GM23248 (cell line): ENCODE results near the gene POU3F1. TPM values are rescaled to one million over a fixed set of nuclear protein-coding genes. Genes with fewer than 3 reads are reported as not detected.
A peak's percentile ranks its signal among the peaks of the same experiment; 100 is the strongest.

Experiments used
- DNase-seq: peaks from one replicate; pipeline ENCODE4 v3.0.0-alpha.2; 2015
- H2AFZ ChIP-seq: fragments of 200-600 bp; sonication (generic); 2 replicates; pipeline ENCODE4 v1.6.1; 2016; ENCODE audit warnings: antibody characterized with exemption
- H3F3A ChIP-seq: fragments of 200-600 bp; sonication (generic); 2 replicates; pipeline ENCODE4 v1.6.1; 2016; ENCODE audit warnings: mild to moderate bottlenecking, antibody characterized with exemption, mixed run types; ENCODE audit not compliant: insufficient read depth
- H3K27ac ChIP-seq: fragments of 200-600 bp; sonication (generic); 2 replicates; pipeline ENCODE4 v1.5.1; 2016; ENCODE audit warnings: mild to moderate bottlenecking
- H3K27me3 ChIP-seq: fragments of 200-600 bp; sonication (generic); replicated peaks from 2 replicates; pipeline ENCODE4 v1.6.1; 2016; ENCODE audit warnings: mild to moderate bottlenecking; ENCODE audit not compliant: insufficient read depth
- H3K36me3 ChIP-seq: fragments of 200-600 bp; sonication (generic); 2 replicates; pipeline ENCODE4 v1.6.1; 2016; ENCODE audit warnings: low read depth, mild to moderate bottlenecking
- H3K4me1 ChIP-seq: fragments of 200-600 bp; sonication (generic); 2 replicates; pipeline ENCODE4 v1.6.1; 2016; ENCODE audit warnings: mild to moderate bottlenecking; ENCODE audit not compliant: insufficient read depth
- H3K4me2 ChIP-seq: fragments of 200-600 bp; sonication (generic); one replicate; pipeline ENCODE4 v1.6.1; 2016; ENCODE audit warnings: mild to moderate bottlenecking; ENCODE audit not compliant: unreplicated experiment
- H3K4me3 ChIP-seq: fragments of 200-600 bp; sonication (generic); 2 replicates; pipeline ENCODE4 v1.5.1; 2016; ENCODE audit warnings: mild to moderate bottlenecking
- H3K79me2 ChIP-seq: fragments of 200-600 bp; sonication (generic); 2 replicates; pipeline ENCODE4 v1.6.1; 2016; ENCODE audit warnings: mild to moderate bottlenecking; ENCODE audit not compliant: insufficient read depth
- H3K9ac ChIP-seq: fragments of 200-600 bp; sonication (generic); 2 replicates; pipeline ENCODE4 v1.6.1; 2016; ENCODE audit warnings: mild to moderate bottlenecking
- H3K9me2 ChIP-seq: fragments of 200-600 bp; sonication (generic); 2 replicates; pipeline ENCODE4 v1.6.1; 2016; ENCODE audit warnings: mixed run types, mild to moderate bottlenecking, moderate library complexity; ENCODE audit not compliant: insufficient read depth
- H3K9me3 ChIP-seq: fragments of 200-600 bp; sonication (generic); one replicate; pipeline ENCODE4 v1.6.1; 2017; ENCODE audit warnings: low read depth
- H4K20me1 ChIP-seq: fragments of 200-600 bp; sonication (generic); 2 replicates; pipeline ENCODE4 v1.6.0; 2016; ENCODE audit not compliant: insufficient read depth
- EZH2 ChIP-seq: fragments of 200-600 bp; sonication (generic); IDR thresholded peaks from 2 replicates; pipeline ENCODE4 v1.6.1; 2018; ENCODE audit warnings: antibody characterized with exemption, mild to moderate bottlenecking; ENCODE audit not compliant: insufficient read depth, poor library complexity, severe bottlenecking
- EZH2phosphoT487 ChIP-seq: fragments of 200-600 bp; sonication (generic); IDR thresholded peaks from 2 replicates; pipeline ENCODE4 v1.6.1; 2018; ENCODE audit warnings: antibody characterized with exemption, moderate library complexity, mild to moderate bottlenecking, low read depth; ENCODE audit not compliant: insufficient read depth
- WGBS, 2 experiments: methylation state at CpG; one replicate each; pipeline ENCODE4 v1.1.6; 2015 to 2017; ENCODE audit warnings: low lambda C conversion rate in 2 of 2, low coverage in 1 of 2; ENCODE audit errors: missing lambda C conversion rate in 2 of 2; 5-methylcytosine and 5-hydroxymethylcytosine counted together
- in situ Hi-C: fragments of 300-500 bp; cut with MboI; formaldehyde crosslinking; loops from 2 replicates; pipeline ENCODE4 v1.15.0; 2020
- polyA plus RNA-seq: library from polyadenylated mRNA; unstranded; fragments of >200 nt; fragmentation: Nextera tagmentation; extraction: Ambion mirVana; gene quantifications from 2 replicates; pipeline ENCODE4 v1.2.1, GENCODE V29; 2016
- total RNA-seq: library from RNA; depleted of rRNA; stranded (reverse); fragments of >200 nt; shearing (Covaris generic); gene quantifications from 2 replicates; pipeline ENCODE4 v1.2.3, GENCODE V29; 2014

Gene POU3F1
- total and polyA plus RNA-seq, 2 experiments from 2014 or later = not detected

- H4K20me1 ChIP-seq = no peaks in the 10 kb centered on the region
- WGBS, 2 experiments = 60 to 64% methylated on average over 6 of the region's 6 CpGs
- H3K4me3 ChIP-seq = no peak overlapping the region
- H3K4me2 ChIP-seq = no peak overlapping the region
- in situ Hi-C loops = no loop called here
- peak overlapping the region; percentile 21; the same call in 1 of the 2 replicates for H3K27ac ChIP-seq
- H3K9me3 ChIP-seq = no peaks in the 10 kb centered on the region
- no peaks in the 10 kb centered on the region for H3K27me3 ChIP-seq
- peaks cover 36% of the 10 kb centered on the region for H3K36me3 ChIP-seq
- TF ChIP-seq EZH2 = no peak
- TF ChIP-seq EZH2phosphoT487 = no peak
- peaks cover 17% of the 10 kb centered on the region for H3K4me1 ChIP-seq
- no peak for DNase-seq
- H3K79me2 ChIP-seq = peaks cover 78% of the 10 kb centered on the region
- no peak overlapping the region for H2AFZ ChIP-seq
- H3F3A ChIP-seq = peaks cover 8% of the 10 kb centered on the region
- no peaks in the 10 kb centered on the region for H3K9me2 ChIP-seq
- H3K9ac ChIP-seq = peak overlapping the region; percentile 17; the same call in 1 of the 2 replicates
Measured at GRCh38 chr1:38015978-38016725, 30.4 kb downstream of the POU3F1 start.

- DNase-seq = no peak
- Histone ChIP-seq H3K79me2 (peaks cover 67% of the 10 kb centered on the region), H3K27ac (peak overlapping the region; percentile 14; the same call in 1 of the 2 replicates), H3K36me3 (peaks cover 34% of the 10 kb centered on the region), H3K4me2 (peak overlapping the region; percentile 97), H3K4me1 (peaks cover 17% of the 10 kb centered on the region), H3K9me2 (no peaks in the 10 kb centered on the region), H3K4me3 (peak overlapping the region; percentile 91), H3K9me3 (no peaks in the 10 kb centered on the region), H4K20me1 (no peaks in the 10 kb centered on the region), H3F3A (peaks cover 12% of the 10 kb centered on the region), H3K27me3 (no peaks in the 10 kb centered on the region), H3K9ac (peak overlapping the region; percentile 94), H2AFZ (no peak overlapping the region)
- 60 to 65% methylated on average over 11 of the region's 11 CpGs for WGBS, 2 experiments
- in situ Hi-C loops = no loop called here
- TF ChIP-seq EZH2 (no peak), EZH2phosphoT487 (no peak)
Measured at GRCh38 chr1:38014724-38015424, 31.7 kb downstream of the POU3F1 start.

GRCh38 chr1:38014171-38014570 is 32.4 kb downstream of the POU3F1 start:
- TF ChIP-seq EZH2phosphoT487 (no peak), EZH2 (no peak)
- H3K4me1 ChIP-seq = peaks cover 17% of the 10 kb centered on the region
- peak overlapping the region; percentile 91 for H3K4me3 ChIP-seq
- H3K27me3 ChIP-seq = no peaks in the 10 kb centered on the region
- H3K9ac ChIP-seq = peak overlapping the region; percentile 94
- in situ Hi-C loops = no loop called here
- 39 to 45% methylated on average over 4 of the region's 4 CpGs for WGBS, 2 experiments
- H3K79me2 ChIP-seq = peaks cover 61% of the 10 kb centered on the region
- peak overlapping the region; percentile 97 for H3K4me2 ChIP-seq
- no peaks in the 10 kb centered on the region for H3K9me2 ChIP-seq
- H4K20me1 ChIP-seq = no peaks in the 10 kb centered on the region
- H3F3A ChIP-seq = peaks cover 18% of the 10 kb centered on the region
- DNase-seq = peak; percentile 68
- no peak overlapping the region for H2AFZ ChIP-seq
- H3K27ac ChIP-seq = peak overlapping the region; percentile 14; the same call in 1 of the 2 replicates
- H3K36me3 ChIP-seq = peaks cover 29% of the 10 kb centered on the region; the same call in 1 of the 2 replicates
- no peaks in the 10 kb centered on the region for H3K9me3 ChIP-seq

- Histone ChIP-seq H3K9me3 (no peaks in the 10 kb centered on the region), H3K27me3 (no peaks in the 10 kb centered on the region), H3K4me2 (peak overlapping the region; percentile 97), H3K4me1 (peaks cover 21% of the 10 kb centered on the region), H3K36me3 (peaks cover 20% of the 10 kb centered on the region; the same call in 1 of the 2 replicates), H3F3A (peaks cover 20% of the 10 kb centered on the region), H3K4me3 (peak overlapping the region; percentile 91), H3K27ac (peak overlapping the region; percentile 92), H3K9ac (peak overlapping the region; percentile 94), H2AFZ (peak overlapping the region; percentile 87), H3K79me2 (peaks cover 55% of the 10 kb centered on the region), H4K20me1 (no peaks in the 10 kb centered on the region), H3K9me2 (no peaks in the 10 kb centered on the region)
- WGBS, 2 experiments = 12 to 13% methylated on average over 4 of the region's 4 CpGs
- no peak for DNase-seq
- no peak for TF ChIP-seq EZH2
- TF ChIP-seq EZH2phosphoT487 = no peak
- in situ Hi-C loops = no loop called here
Measured at GRCh38 chr1:38013227-38013622, 33.4 kb downstream of the POU3F1 start.
